EH (cell line): ENCODE measurements around the gene SAMMSON.
A peak's percentile ranks its signal among the peaks of the same experiment; 100 is the strongest.

Experiments
- DNase-seq: peaks from one replicate; pipeline ENCODE4 v3.0.0-alpha.2; 2015; ENCODE audit warnings: low read depth

SAMMSON gene

GRCh38 chr3:70011582-70011981, 12.0 kb downstream of the SAMMSON start:
- no peak for DNase-seq

GRCh38 chr3:70020906-70021660, 21.6 kb downstream of the SAMMSON start:
- no peak for DNase-seq

DNA sequence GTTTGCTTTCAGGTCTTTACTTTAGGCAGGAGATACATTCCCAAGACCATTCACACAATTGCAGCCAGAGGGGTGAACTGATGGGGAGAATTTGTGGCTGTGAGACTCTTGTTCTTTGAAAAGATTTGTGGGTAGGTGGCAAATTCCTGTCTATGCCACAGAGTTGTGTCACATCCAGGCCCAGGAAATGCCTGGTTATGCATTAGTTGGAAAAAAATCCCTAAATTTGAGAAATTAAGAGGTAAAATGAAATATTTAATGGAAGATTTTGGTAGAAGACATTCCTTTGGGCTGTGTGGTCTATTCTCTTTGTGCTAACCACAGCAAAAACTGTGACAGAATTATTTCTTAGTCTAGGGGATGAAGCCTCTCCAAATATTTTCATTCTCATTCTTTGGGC, 28.8 kb downstream of the SAMMSON start:
- no peak for DNase-seq

GRCh38 chr3:70038693-70039092, 39.2 kb downstream of the SAMMSON start:
- no peak for DNase-seq

DNA sequence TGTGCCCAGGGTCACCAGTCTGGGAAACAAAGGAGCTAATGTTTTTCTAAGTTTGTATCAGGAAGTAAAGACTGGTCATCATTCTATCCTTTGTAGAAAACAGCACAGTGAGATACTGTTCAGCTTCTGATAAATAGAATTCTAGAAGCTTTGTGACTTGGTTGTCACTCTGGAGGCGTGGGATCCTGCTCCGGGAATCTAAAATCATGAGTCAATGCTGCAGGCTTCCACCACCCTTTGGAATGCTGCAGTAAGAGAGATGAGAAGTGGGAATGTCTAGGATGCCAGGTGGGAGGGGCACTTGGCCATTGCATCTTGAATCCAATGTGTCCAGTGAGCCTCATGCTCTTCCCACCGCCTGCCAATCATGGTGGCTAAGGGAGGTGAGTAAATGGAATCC, 40.9 kb downstream of the SAMMSON start:
- DNase-seq = no peak

- no peak for DNase-seq
Observed at GRCh38 chr3:70042641-70043040, 43.1 kb downstream of the SAMMSON start.

DNA sequence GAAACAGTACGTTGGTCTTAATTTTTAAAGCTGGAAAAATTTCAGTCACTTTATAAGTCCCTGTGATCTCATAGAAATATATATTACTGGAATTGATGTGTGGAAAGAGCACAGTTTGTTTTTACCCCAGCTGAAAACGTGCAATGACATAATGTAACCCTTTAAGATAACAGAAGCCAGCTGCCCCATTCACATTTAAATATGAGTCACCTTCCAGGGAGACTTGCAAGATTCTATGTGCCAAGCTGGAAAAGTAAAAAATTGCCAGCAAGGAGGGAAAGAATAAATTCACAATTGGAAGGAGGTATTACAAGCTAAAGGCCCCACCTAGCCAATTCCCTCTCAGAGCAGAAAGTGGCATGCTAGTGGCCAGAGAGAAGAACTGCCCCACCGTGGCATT, 50.2 kb downstream of the SAMMSON start:
- DNase-seq = peak; percentile 9

GRCh38 chr3:70053293-70053692, 53.8 kb downstream of the SAMMSON start:
- DNase-seq = no peak

DNA sequence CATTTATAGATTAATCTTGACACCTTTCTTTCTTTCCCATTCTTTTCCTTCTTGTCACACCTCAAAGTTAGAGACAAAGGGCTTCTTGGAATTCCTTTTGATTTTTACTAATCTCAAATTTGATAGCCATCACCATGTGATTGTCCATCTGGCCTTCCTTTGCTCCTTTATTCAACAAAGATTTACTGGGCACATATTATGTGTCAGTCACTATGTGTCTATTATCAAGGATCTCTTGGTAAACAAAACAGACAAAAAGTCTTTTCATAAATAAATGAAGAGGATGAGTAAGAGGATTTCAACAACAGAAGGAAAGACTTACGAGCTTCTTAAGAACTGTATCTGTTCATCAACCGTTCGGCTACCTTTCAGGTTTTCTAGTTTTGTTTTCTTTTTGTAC, 56.5 kb downstream of the SAMMSON start:
- no peak for DNase-seq

DNA sequence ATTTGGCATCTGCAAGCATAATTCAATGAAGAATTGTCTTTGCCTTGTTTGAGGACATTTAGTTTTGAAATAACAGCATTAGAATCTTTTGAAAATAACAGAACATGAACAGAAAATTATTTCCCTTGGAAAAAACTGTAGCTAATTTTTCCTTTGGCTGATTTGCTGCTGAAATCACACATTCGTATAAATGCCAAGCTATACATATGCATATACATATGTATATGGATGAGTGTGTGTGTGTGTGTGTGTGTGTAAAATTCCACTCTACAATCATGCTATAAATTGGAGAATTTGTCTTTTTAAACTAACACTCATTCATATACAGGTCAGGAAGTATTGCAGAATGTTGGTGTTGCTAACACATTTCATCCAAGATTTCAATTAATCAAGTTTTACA, 57.9 kb downstream of the SAMMSON start:
- no peak for DNase-seq

DNA sequence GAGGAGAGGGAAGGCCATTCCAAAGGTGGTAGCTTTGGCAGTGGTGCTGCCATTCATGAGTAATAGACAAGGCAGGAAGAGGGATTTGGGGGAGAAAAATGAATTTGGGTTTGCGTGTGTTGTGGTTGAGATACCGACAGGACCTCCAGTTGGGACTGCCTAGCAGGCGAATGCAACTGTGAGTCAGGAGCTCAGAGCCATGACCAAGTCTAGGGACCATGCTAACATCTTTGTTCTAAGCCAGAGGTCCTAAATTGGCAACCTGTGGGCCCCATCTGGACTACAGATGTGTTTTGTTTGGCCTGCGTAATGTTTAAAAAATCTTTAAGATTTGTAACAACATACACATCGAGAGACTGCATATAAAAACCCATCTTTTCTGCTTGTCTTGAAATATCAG, 61.6 kb downstream of the SAMMSON start:
- DNase-seq = no peak

- DNase-seq = peak; percentile 35
Observed at GRCh38 chr3:70064194-70064779, 64.8 kb downstream of the SAMMSON start.

- no peak for DNase-seq
Observed at GRCh38 chr3:70065696-70066253, 66.2 kb downstream of the SAMMSON start.

DNA sequence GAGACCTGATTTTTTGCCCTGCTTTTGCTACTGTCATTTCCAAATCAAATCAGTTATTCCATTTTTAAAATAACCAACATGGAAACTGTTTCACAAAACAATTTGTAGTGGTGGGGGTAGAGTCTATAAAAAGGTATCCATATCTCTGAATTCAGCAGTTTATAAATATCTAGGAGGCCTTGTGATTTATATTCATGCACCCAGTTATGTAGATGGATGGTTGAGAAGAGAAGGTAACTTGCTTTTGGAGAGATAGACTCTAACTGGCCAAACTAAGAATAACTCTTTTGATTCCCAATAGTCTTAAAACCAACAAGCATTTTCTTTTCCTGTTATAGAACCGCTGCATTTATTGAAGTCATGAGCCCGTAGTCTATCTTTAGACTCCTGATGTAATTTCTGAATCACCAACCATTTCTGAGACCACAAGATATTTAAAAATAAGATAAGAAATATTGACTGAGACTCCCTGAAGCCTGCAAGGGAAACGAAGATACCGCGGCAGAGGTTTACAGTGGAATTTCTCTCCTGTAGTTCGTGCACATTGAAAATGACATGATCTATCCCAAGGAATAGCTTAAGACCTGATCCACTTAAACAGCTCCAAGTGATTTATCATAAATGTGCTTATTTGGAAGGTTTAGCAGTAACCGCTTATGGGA, 68.5 kb downstream of the SAMMSON start:
- DNase-seq = no peak

GRCh38 chr3:70069557-70069956, 70.0 kb downstream of the SAMMSON start:
- no peak for DNase-seq

- DNase-seq = no peak
Observed at GRCh38 chr3:70071138-70071537, 71.6 kb downstream of the SAMMSON start.

- no peak for DNase-seq
Observed at GRCh38 chr3:70072180-70072579, 72.6 kb downstream of the SAMMSON start.

DNA sequence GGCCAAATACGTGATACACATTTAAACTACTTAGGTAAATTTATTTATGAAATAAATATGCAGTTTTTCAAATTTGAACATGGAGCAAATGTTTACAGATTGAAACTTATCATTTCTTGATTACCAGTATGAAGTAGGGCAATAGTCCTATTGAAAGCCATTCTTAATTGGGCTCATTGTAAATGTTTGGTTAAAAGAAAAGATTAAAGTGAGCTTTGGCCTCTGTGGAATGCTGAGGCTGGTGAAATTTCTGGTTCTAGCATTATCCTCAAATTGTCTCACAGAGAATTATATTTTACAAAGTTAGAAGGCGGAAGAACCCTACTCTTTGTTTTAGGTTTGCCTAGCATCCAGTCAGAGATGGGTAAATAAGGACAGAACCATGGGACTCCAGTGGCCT, 73.2 kb downstream of the SAMMSON start:
- DNase-seq = no peak

DNA sequence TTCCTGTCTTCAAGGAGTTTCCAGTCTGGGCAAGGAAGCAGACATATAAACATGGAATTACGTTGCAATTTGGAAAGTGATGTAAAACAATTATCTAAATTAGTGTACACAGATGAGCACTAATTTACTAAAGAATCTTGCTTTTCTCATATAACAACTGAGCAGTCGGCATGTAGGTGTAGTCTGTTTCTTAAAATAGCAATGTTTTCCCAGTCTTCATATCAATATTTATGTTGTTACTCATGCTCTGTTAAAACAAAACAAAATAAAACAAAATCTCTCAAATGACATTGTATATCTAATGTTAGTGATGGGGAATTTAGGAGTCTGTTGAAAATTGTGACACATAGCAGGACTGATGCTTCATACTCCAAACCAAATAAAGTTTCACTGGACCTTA, 75.6 kb downstream of the SAMMSON start:
- no peak for DNase-seq

DNA sequence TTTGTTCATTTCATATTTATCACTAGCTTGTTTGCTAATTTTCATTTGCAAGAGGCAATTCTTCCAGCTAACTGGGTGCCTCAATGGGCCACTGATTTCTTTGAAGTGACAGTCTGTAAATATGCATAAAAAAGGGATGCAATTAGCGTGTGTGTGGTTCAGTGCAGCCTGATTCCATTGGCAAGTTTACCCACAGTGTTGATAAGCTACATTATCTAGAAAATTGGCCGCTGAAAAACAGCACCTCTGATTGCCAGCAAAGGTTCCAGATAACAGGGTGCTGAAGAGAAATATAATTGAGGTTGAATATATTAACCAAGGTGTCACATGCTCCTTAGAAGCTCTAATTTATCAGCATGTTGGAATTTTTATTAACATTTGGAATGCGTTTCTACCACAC, 76.9 kb downstream of the SAMMSON start:
- DNase-seq = no peak

GRCh38 chr3:70078778-70079177, 79.2 kb downstream of the SAMMSON start:
- no peak for DNase-seq

- no peak for DNase-seq
Observed at GRCh38 chr3:70085613-70086012, 86.1 kb downstream of the SAMMSON start.

GRCh38 chr3:70086336-70086735, 86.8 kb downstream of the SAMMSON start:
- DNase-seq = no peak
